ENCODE results near the gene SRM.

The SRM gene

GRCh38 chr1:11026052-11026451 is 33.8 kb downstream of the SRM start:
- Histone ChIP-seq H3K9me3 (ENCODE audit: insufficient read depth, low read length) (no peaks in the 10 kb centered on the region), H3K79me2 (ENCODE audit: insufficient read depth, low read length) (no peaks in the 10 kb centered on the region), H3K4me3 (ENCODE audit: insufficient read depth, low read length, poor library complexity, severe bottlenecking) (no peak overlapping the region), H4K20me1 (ENCODE audit: low read depth, low read length) (peaks cover 11% of the 10 kb centered on the region), H3K36me3 (ENCODE audit: low read length) (peaks cover 38% of the 10 kb centered on the region), H3K4me2 (ENCODE audit: low read depth, low read length, poor library complexity, severe bottlenecking) (no peak overlapping the region), H2AFZ (ENCODE audit: low read depth, low read length, severe bottlenecking) (no peak overlapping the region), H3K27me3 (ENCODE audit: low read length) (no peaks in the 10 kb centered on the region), H3K9ac (ENCODE audit: low read length) (no peak overlapping the region), H3F3A (ENCODE audit: insufficient read depth) (peaks cover 22% of the 10 kb centered on the region), H3K9me2 (replicated peaks; ENCODE audit: insufficient read depth, low read length) (no peaks in the 10 kb centered on the region), H3K27ac (ENCODE audit: low read depth, low read length) (no peak overlapping the region)
- TF ChIP-seq, protein P1, sequence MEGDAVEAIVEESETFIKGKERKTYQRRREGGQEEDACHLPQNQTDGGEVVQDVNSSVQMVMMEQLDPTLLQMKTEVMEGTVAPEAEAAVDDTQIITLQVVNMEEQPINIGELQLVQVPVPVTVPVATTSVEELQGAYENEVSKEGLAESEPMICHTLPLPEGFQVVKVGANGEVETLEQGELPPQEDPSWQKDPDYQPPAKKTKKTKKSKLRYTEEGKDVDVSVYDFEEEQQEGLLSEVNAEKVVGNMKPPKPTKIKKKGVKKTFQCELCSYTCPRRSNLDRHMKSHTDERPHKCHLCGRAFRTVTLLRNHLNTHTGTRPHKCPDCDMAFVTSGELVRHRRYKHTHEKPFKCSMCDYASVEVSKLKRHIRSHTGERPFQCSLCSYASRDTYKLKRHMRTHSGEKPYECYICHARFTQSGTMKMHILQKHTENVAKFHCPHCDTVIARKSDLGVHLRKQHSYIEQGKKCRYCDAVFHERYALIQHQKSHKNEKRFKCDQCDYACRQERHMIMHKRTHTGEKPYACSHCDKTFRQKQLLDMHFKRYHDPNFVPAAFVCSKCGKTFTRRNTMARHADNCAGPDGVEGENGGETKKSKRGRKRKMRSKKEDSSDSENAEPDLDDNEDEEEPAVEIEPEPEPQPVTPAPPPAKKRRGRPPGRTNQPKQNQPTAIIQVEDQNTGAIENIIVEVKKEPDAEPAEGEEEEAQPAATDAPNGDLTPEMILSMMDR (IDR thresholded peaks at IDR 0.05; ENCODE audit: insufficient read depth, low read length, poor library complexity, severe bottlenecking), result no peak
- TF ChIP-seq EZH2phosphoT487 (conservative IDR thresholded peaks at IDR 0.05; ENCODE audit: low read length), result no peak

DNA sequence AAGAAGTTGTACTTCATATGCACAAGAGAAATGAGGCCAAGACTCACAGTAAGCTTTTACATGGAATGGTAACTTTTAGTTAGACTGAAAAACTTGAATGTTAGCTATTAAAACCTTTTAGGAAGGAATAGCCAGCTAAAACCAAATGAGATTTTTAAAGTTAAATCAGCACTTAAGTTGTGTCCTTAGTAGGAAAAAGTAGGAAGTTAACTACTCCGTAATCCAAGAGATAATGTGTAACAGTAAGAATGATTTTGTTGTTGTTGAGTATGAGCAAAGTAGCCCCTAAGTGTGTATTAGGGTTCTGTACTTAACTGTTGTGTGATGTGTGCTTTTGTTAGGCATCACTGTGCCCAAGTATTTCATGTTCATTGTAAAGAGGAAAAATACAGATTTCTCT is 34.2 kb downstream of the SRM start:
- TF ChIP-seq, protein P1 (IDR thresholded peaks at IDR 0.05; ENCODE audit: insufficient read depth, low read length, poor library complexity, severe bottlenecking), result no peak
- TF ChIP-seq EZH2phosphoT487 (conservative IDR thresholded peaks at IDR 0.05; ENCODE audit: low read length), result no peak
- H3K4me2 ChIP-seq (ENCODE audit: low read depth, low read length, poor library complexity, severe bottlenecking), result no peak overlapping the region
- H3K79me2 ChIP-seq (ENCODE audit: insufficient read depth, low read length), result no peaks in the 10 kb centered on the region
- H2AFZ ChIP-seq (ENCODE audit: low read depth, low read length, severe bottlenecking), result no peak overlapping the region
- H3K9ac ChIP-seq (ENCODE audit: low read length), result no peak overlapping the region
- H3K36me3 ChIP-seq (ENCODE audit: low read length), result peaks cover 42% of the 10 kb centered on the region
- no peak overlapping the region for H3K4me3 ChIP-seq (ENCODE audit: insufficient read depth, low read length, poor library complexity, severe bottlenecking)
- no peaks in the 10 kb centered on the region for H3K9me3 ChIP-seq (ENCODE audit: insufficient read depth, low read length)
- H3K9me2 ChIP-seq (replicated peaks; ENCODE audit: insufficient read depth, low read length), result no peaks in the 10 kb centered on the region
- no peak overlapping the region for H3K27ac ChIP-seq (ENCODE audit: low read depth, low read length)
- H3F3A ChIP-seq (ENCODE audit: insufficient read depth), result peaks cover 22% of the 10 kb centered on the region
- H4K20me1 ChIP-seq (ENCODE audit: low read depth, low read length), result peaks cover 11% of the 10 kb centered on the region
- no peaks in the 10 kb centered on the region for H3K27me3 ChIP-seq (ENCODE audit: low read length)

DNA sequence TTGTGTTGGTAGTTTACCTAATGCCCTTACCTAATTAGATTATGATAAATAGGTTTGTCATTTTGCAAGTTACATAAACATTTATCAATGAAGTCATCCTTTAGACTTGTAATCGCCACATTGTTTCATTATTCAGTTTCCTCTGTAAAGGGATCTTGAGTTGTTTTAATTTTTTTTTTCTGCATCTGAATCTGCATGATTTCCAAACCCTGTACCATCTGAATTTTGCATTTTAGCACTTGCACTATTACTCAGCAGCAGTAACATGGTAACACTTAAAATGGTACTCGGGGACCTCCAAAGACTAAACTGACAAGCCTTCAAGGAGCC is 35.0 kb downstream of the SRM start:
- no peaks in the 10 kb centered on the region for H3K9me3 ChIP-seq (ENCODE audit: insufficient read depth, low read length)
- no peak overlapping the region for H3K4me3 ChIP-seq (ENCODE audit: insufficient read depth, low read length, poor library complexity, severe bottlenecking)
- TF ChIP-seq EZH2phosphoT487 (conservative IDR thresholded peaks at IDR 0.05; ENCODE audit: low read length), result no peak
- TF ChIP-seq, protein P1 (IDR thresholded peaks at IDR 0.05; ENCODE audit: insufficient read depth, low read length, poor library complexity, severe bottlenecking), result no peak
- no peaks in the 10 kb centered on the region for H3K79me2 ChIP-seq (ENCODE audit: insufficient read depth, low read length)
- no peaks in the 10 kb centered on the region for H3K27me3 ChIP-seq (ENCODE audit: low read length)
- H3K9ac ChIP-seq (ENCODE audit: low read length), result no peak overlapping the region
- H3K4me2 ChIP-seq (ENCODE audit: low read depth, low read length, poor library complexity, severe bottlenecking), result no peak overlapping the region
- H2AFZ ChIP-seq (ENCODE audit: low read depth, low read length, severe bottlenecking), result no peak overlapping the region
- H3K27ac ChIP-seq (ENCODE audit: low read depth, low read length), result no peak overlapping the region
- peaks cover 47% of the 10 kb centered on the region for H3K36me3 ChIP-seq (ENCODE audit: low read length)
- H3K9me2 ChIP-seq (replicated peaks; ENCODE audit: insufficient read depth, low read length), result no peaks in the 10 kb centered on the region
- peaks cover 11% of the 10 kb centered on the region for H4K20me1 ChIP-seq (ENCODE audit: low read depth, low read length)
- peaks cover 22% of the 10 kb centered on the region for H3F3A ChIP-seq (ENCODE audit: insufficient read depth)
